HG02938 (cell line): ENCODE results near the gene L1CAM.

Source experiments
- ATAC-seq: cut with Tn5 transposase; IDR thresholded peaks from one replicate; pipeline ENCODE4 v1.9.1; 2021; ENCODE audit warnings: mild to moderate bottlenecking, moderate library complexity; ENCODE audit not compliant: unreplicated experiment

Gene L1CAM

GRCh38 chrX:153905481-153906095 is 19.6 kb upstream of the L1CAM start:
- no peak for ATAC-seq

- no peak for ATAC-seq
Observed at GRCh38 chrX:153903991-153904957, 18.3 kb upstream of the L1CAM start, which contains the start of gene AVPR2. TSS of gene AVPR2 (plus strand) at chrX:153904673. CDS start at chrX:153905146, 473 bp downstream.

GRCh38 chrX:153903238-153903980 is 17.4 kb upstream of the L1CAM start:
- ATAC-seq: no peak

GRCh38 chrX:153902385-153902784 is 16.4 kb upstream of the L1CAM start:
- no peak for ATAC-seq

- ATAC-seq: no peak
Observed at GRCh38 chrX:153901753-153902140, 15.8 kb upstream of the L1CAM start.

GRCh38 chrX:153900831-153901752 is 15.1 kb upstream of the L1CAM start:
- peak; percentile 51 for ATAC-seq

- ATAC-seq: no peak
Observed at GRCh38 chrX:153897899-153898298, 11.9 kb upstream of the L1CAM start.

- ATAC-seq: no peak
Observed at GRCh38 chrX:153889123-153889522, 3.1 kb upstream of the L1CAM start.

GRCh38 chrX:153888344-153888743 is 2.4 kb upstream of the L1CAM start:
- no peak for ATAC-seq

GRCh38 chrX:153887385-153887784 is 1.4 kb upstream of the L1CAM start:
- no peak for ATAC-seq

- ATAC-seq: no peak
Observed at GRCh38 chrX:153886915-153887314, 942 bp upstream of the L1CAM start.

GRCh38 chrX:153885208-153885787 is 675 bp downstream of the L1CAM start:
- no peak for ATAC-seq

- no peak for ATAC-seq
Observed at GRCh38 chrX:153884590-153884989, 1.4 kb downstream of the L1CAM start.

GRCh38 chrX:153884136-153884535 is 1.8 kb downstream of the L1CAM start:
- ATAC-seq: no peak

- no peak for ATAC-seq
Observed at GRCh38 chrX:153883163-153883843, 2.7 kb downstream of the L1CAM start.

GRCh38 chrX:153882557-153882956 is 3.4 kb downstream of the L1CAM start:
- no peak for ATAC-seq

GRCh38 chrX:153882086-153882498 is 3.9 kb downstream of the L1CAM start:
- ATAC-seq: no peak

GRCh38 chrX:153881281-153881680 is 4.7 kb downstream of the L1CAM start:
- ATAC-seq: no peak

- no peak for ATAC-seq
Observed at GRCh38 chrX:153880440-153880815, 5.5 kb downstream of the L1CAM start.
